Calu3 (cell line): ENCODE data around the gene NCKAP5. TPM values are rescaled to one million over a fixed set of nuclear protein-coding genes. Genes with fewer than 3 reads are reported as not detected.

Experiments used
- BruUV-seq: library from RNA; stranded (reverse); fragments of 400-500 nt; replicated peaks from 2 replicates; lab custom pipeline; 2021; lab: Mats Ljungman, UMichigan
- CTCF ChIA-PET: fragments of 300-600 bp; sonication (Branson Sonifier 250); formaldehyde crosslinking; loops from one replicate; lab custom pipeline; 2022; ENCODE audit warnings: antibody characterized with exemption; lab: Charles Lee
- DNase-seq: peaks from one replicate; pipeline ENCODE4 v3.0.0; 2022
- H3K27ac Mint-ChIP-seq: one replicate; pipeline ENCODE4 v1.8.0; 2022; ENCODE audit warnings: mixed read lengths; ENCODE audit not compliant: unreplicated experiment
- H3K27me3 Mint-ChIP-seq: one replicate; pipeline ENCODE4 v1.8.0; 2022; ENCODE audit warnings: mixed read lengths; ENCODE audit not compliant: unreplicated experiment
- H3K36me3 Mint-ChIP-seq: one replicate; pipeline ENCODE4 v1.8.0; 2022; ENCODE audit warnings: mild to moderate bottlenecking, moderate library complexity, mixed read lengths; ENCODE audit not compliant: insufficient read depth, unreplicated experiment
- H3K4me1 Mint-ChIP-seq: one replicate; pipeline ENCODE4 v1.8.0; 2022; ENCODE audit warnings: mild to moderate bottlenecking, low read depth, mixed read lengths; ENCODE audit not compliant: unreplicated experiment
- H3K4me3 Mint-ChIP-seq: one replicate; pipeline ENCODE4 v1.8.0; 2022; ENCODE audit warnings: mild to moderate bottlenecking, low read depth, moderate library complexity, mixed read lengths; ENCODE audit not compliant: unreplicated experiment
- H3K9me3 Mint-ChIP-seq: one replicate; pipeline ENCODE4 v1.8.0; 2022; ENCODE audit warnings: low read depth, mixed read lengths; ENCODE audit not compliant: unreplicated experiment
- CTCF ChIP-seq: fragments of 200-600 bp; IDR thresholded peaks from one replicate; pipeline ENCODE4 v1.8.0; 2022; ENCODE audit warnings: antibody characterized with exemption; ENCODE audit not compliant: unreplicated experiment
- intact Hi-C: fragments of 100-400 bp; cut with micrococcal nuclease; formaldehyde crosslinking; loops from one replicate; pipeline ENCODE4 v1.10.0; 2022; ENCODE audit not compliant: unreplicated experiment
- total RNA-seq: library from RNA; stranded (reverse); gene quantifications from 2 replicates; pipeline ENCODE4 v1.2.3, GENCODE V29; 2022

NCKAP5 gene
- total RNA-seq, 1 experiment from 2014 or later: 2.2 TPM

DNA sequence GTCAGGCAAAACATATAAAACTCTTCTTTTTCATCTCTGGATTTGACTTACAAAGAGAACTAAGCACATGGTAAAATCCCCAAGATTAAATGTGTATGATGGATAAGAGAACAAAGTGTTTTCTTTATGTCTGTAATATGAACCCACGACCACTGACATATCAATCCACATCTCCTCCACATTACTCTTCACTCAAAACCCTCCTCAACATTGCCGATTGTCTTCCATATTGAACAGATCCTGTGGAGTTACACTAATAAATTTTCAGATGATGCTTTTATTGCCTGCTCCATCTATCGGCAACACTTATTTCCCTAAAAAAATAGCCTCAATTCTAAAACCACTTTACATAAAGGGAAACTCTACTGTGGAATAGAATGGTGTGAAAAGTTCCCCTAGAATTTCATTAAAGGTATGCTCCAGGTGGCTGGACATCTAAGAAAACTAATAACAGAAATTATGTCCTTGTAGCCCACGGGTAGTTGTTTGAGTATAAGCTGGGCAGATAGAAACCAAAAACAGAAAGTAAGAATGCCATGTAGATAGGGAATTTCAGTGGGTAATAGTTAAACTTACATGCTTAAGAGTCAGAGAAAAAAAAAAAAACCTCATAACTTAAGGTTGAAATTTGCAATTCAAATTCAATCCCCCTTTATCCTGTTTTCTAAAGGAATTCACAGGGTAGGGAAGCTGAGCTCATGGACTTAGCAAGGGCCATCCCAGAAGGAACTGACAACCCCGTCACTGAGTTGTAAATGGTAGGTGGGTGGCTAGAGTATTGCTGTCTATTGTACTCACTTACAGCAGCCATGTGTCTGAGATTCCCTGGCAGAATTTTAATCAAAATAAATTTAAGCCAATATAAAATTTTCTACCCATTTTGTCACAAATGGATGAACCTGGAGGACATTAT is 592.8 kb downstream of the NCKAP5 start:
- no peaks in the 10 kb centered on the region for H3K36me3 Mint-ChIP-seq
- intact Hi-C loops: no loop called here
- peaks cover 9% of the 10 kb centered on the region for H3K4me1 Mint-ChIP-seq
- H3K27ac Mint-ChIP-seq: no peak overlapping the region
- no peak for TF ChIP-seq CTCF
- no peak for DNase-seq
- CTCF ChIA-PET: no interaction called here
- no peaks in the 10 kb centered on the region for H3K27me3 Mint-ChIP-seq
- H3K9me3 Mint-ChIP-seq: peaks cover 3% of the 10 kb centered on the region
- H3K4me3 Mint-ChIP-seq: no peak overlapping the region
- BruUV-seq: no TSS peak

DNA sequence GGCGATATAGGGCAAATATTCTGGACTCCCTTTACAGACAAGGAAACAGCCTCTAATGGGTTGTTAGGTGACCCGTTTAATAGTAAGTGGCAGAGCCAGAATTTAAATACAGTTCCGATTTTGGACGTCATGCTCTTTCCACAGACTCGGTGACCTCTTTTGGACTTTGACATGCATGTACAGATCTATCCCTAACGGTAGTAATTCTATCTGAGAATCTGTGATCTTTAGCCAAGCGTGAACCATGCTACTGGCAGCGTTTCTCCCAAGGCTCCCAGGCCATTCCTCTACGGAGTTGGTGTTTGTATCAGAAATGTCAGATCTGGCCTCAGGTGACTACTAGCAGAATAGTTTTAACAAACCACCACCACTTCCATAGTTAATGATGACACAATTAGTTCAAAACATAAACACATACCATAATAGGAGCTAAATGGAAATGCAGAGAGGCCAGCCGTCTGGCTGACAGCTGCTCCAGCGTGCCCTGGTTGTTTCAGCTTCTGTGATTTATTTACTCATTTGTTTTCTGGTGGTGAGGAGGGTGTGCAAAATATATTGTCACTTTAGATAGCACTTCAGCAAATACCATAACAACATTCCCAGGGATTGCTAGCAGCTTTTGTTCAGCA is 593.7 kb downstream of the NCKAP5 start:
- peaks cover 16% of the 10 kb centered on the region for H3K4me1 Mint-ChIP-seq
- H3K27ac Mint-ChIP-seq: no peak overlapping the region
- intact Hi-C loops: no loop called here
- CTCF ChIA-PET: no interaction called here
- H3K27me3 Mint-ChIP-seq: no peaks in the 10 kb centered on the region
- no TSS peak for BruUV-seq
- peaks cover 3% of the 10 kb centered on the region for H3K9me3 Mint-ChIP-seq
- no peak for TF ChIP-seq CTCF
- H3K4me3 Mint-ChIP-seq: no peak overlapping the region
- no peaks in the 10 kb centered on the region for H3K36me3 Mint-ChIP-seq
- no peak for DNase-seq

GRCh38 chr2:132971310-132972061 is 596.8 kb downstream of the NCKAP5 start:
- CTCF ChIA-PET: no interaction called here

More at GRCh38 chr2:132971310-132972061, 596.8 kb downstream of the NCKAP5 start:
- no peaks in the 10 kb centered on the region for H3K27me3 Mint-ChIP-seq
- peaks cover 27% of the 10 kb centered on the region for H3K4me1 Mint-ChIP-seq
- no TSS peak for BruUV-seq
- peak overlapping the region; percentile 3 for H3K27ac Mint-ChIP-seq
- TF ChIP-seq CTCF: no peak
- peaks cover 3% of the 10 kb centered on the region for H3K9me3 Mint-ChIP-seq
- intact Hi-C loops: no loop called here
- no peak overlapping the region for H3K4me3 Mint-ChIP-seq
- no peaks in the 10 kb centered on the region for H3K36me3 Mint-ChIP-seq
- DNase-seq: no peak
